ENCODE results near the gene F3. TPM values are rescaled to one million over a fixed set of nuclear protein-coding genes. Genes with fewer than 3 reads are reported as not detected.

Gene F3
- total RNA-seq, 1 experiment from 2014 or later: 58.5 TPM

- H3K4me1 ChIP-seq (ENCODE audit: control insufficient read depth in 1 of 2, insufficient read depth in 2 of 2, low read length in 2 of 2): peaks cover 3 to 33% of the 10 kb centered on the region in 2 experiments; a peak in 3 of 4 replicates
- DNase-seq (ENCODE audit: low read depth, low spot score) (no peak), ATAC-seq (no peak)
- no peak overlapping the region for H3K9ac ChIP-seq (ENCODE audit: low read length)
- POLR2A ChIA-PET: no interaction called here
- RAD21 ChIA-PET (ENCODE audit: low non-redundant PET in 1 of 2, low total read pairs in 2 of 2, uncharacterized antibody in 2 of 2, unreplicated experiment in 2 of 2): no interaction called here
- no peak overlapping the region for H3K4me2 ChIP-seq (ENCODE audit: low read length)
- no peak overlapping the region for H2AFZ ChIP-seq (ENCODE audit: low read depth, low read length, poor library complexity, severe bottlenecking)
- TF ChIP-seq EZH2 (IDR thresholded peaks at IDR 0.05) (no peak), POLR2AphosphoS5 (IDR thresholded peaks at IDR 0.05; ENCODE audit: low read depth, low read length) (no peak), CEBPB (IDR thresholded peaks at IDR 0.05; ENCODE audit: low read depth) (no peak), ATF3 (IDR thresholded peaks at IDR 0.05) (no peak), POLR2A (IDR thresholded peaks at IDR 0.05; ENCODE audit: borderline replicate concordance, extremely low read depth, insufficient read depth, insufficient read length) (no peak), ZNF274 (IDR thresholded peaks at IDR 0.05; ENCODE audit: low read depth, low read length) (no peak), SRF (IDR thresholded peaks at IDR 0.05; ENCODE audit: low read depth) (no peak), ELF1 (IDR thresholded peaks at IDR 0.05; ENCODE audit: borderline replicate concordance, low read depth) (no peak), REST (IDR thresholded peaks at IDR 0.05; ENCODE audit: low read depth) (no peak), JUND (IDR thresholded peaks at IDR 0.05) (no peak), ZFX (IDR thresholded peaks at IDR 0.05) (no peak), YY1 (IDR thresholded peaks at IDR 0.05; ENCODE audit: extremely low read depth, insufficient replicate concordance, low read depth, low read length) (no peak), EGR1 (IDR thresholded peaks at IDR 0.05; ENCODE audit: low read depth) (no peak), RAD21 (IDR thresholded peaks at IDR 0.05; ENCODE audit: low read depth) (no peak), TCF7L2 (IDR thresholded peaks at IDR 0.05; ENCODE audit: borderline replicate concordance, extremely low read depth, insufficient read depth, insufficient read length) (no peak), EZH2phosphoT487 (IDR thresholded peaks at IDR 0.05; ENCODE audit: borderline replicate concordance) (no peak), SP1 (IDR thresholded peaks at IDR 0.05; ENCODE audit: low read depth) (no peak), SIN3A (IDR thresholded peaks at IDR 0.05; ENCODE audit: low read depth) (no peak)
- TF ChIP-seq, protein P1, sequence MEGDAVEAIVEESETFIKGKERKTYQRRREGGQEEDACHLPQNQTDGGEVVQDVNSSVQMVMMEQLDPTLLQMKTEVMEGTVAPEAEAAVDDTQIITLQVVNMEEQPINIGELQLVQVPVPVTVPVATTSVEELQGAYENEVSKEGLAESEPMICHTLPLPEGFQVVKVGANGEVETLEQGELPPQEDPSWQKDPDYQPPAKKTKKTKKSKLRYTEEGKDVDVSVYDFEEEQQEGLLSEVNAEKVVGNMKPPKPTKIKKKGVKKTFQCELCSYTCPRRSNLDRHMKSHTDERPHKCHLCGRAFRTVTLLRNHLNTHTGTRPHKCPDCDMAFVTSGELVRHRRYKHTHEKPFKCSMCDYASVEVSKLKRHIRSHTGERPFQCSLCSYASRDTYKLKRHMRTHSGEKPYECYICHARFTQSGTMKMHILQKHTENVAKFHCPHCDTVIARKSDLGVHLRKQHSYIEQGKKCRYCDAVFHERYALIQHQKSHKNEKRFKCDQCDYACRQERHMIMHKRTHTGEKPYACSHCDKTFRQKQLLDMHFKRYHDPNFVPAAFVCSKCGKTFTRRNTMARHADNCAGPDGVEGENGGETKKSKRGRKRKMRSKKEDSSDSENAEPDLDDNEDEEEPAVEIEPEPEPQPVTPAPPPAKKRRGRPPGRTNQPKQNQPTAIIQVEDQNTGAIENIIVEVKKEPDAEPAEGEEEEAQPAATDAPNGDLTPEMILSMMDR (IDR thresholded peaks at IDR 0.05 in 2 of 3, conservative IDR thresholded peaks at IDR 0.05 in 1 of 3; ENCODE audit: borderline replicate concordance in 1 of 3, insufficient read depth in 1 of 3, low read depth in 2 of 3, low read length in 2 of 3): no peak
- H3K4me3 ChIP-seq (replicated peaks in 1 of 2; ENCODE audit: low read depth in 1 of 2, low read length in 2 of 2): no peak overlapping the region
- no peaks in the 10 kb centered on the region for H3K36me3 ChIP-seq (ENCODE audit: control insufficient read depth in 1 of 2, insufficient read depth in 2 of 2, low read length in 2 of 2)
- no peaks in the 10 kb centered on the region for H3K9me3 ChIP-seq (ENCODE audit: control insufficient read depth in 1 of 2, insufficient read depth in 1 of 2, low read depth in 1 of 2, low read length in 2 of 2)
- H3K79me2 ChIP-seq (ENCODE audit: insufficient read depth, low read length): no peaks in the 10 kb centered on the region
- H4K20me1 ChIP-seq (ENCODE audit: insufficient read depth): no peaks in the 10 kb centered on the region
- no TSS peak for BruUV-seq (replicated peaks)
- H3K27me3 ChIP-seq (ENCODE audit: insufficient read depth, low read length): no peaks in the 10 kb centered on the region
- intact Hi-C loops (cut with micrococcal nuclease): no loop called here
- no peak overlapping the region for H3K27ac ChIP-seq (ENCODE audit: low read depth, low read length)
- no peaks in the 10 kb centered on the region for H3K9me2 ChIP-seq (ENCODE audit: insufficient read depth)
- CTCF ChIA-PET: no interaction called here
Measured at GRCh38 chr1:94554580-94554979, 13.0 kb upstream of the F3 start.

Data from HCT116 (cell line).